ENCODE data around the gene RBMS3. TPM values are rescaled to one million over a fixed set of nuclear protein-coding genes. Genes with fewer than 3 reads are reported as not detected.
A peak's percentile ranks its signal among the peaks of the same experiment; 100 is the strongest.

The RBMS3 gene
- total and polyA plus RNA-seq, 2 experiments from 2014 or later: 34.9 to 37.1 TPM

DNA sequence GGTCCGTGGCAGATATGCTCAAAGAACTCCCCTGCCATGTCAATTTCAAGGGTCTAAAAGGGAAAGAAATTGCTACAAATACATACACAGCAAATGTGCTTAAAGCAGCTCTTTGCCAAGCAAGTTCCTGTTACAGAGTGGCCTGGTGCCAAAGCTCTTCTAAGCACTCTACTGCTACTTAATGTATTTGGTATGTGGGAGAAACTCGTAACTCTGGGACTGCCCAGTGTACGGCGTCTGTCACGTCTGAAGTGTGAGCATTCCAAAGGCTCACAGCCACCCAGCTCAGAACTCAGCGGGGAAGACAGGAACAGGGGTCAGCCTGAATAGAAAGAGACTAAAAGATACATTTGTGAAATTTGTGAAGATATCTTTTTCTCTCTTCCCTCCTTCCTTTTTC lies 54.6 kb downstream of the RBMS3 start:
- Histone ChIP-seq H3K9me2 (replicated peaks; ENCODE audit: insufficient read depth) (no peaks in the 10 kb centered on the region), H3K36me3 (replicated peaks; ENCODE audit: insufficient read depth, low read depth) (no peaks in the 10 kb centered on the region), H2AFZ (peak overlapping the region; percentile 17), H3K4me1 (ENCODE audit: insufficient read depth) (peaks cover 25% of the 10 kb centered on the region), H3K4me2 (peak overlapping the region; percentile 66), H3K27me3 (no peaks in the 10 kb centered on the region), H3K9me3 (ENCODE audit: low read depth) (no peaks in the 10 kb centered on the region), H3K27ac (peak overlapping the region; percentile 88), H3K79me2 (peaks cover 61% of the 10 kb centered on the region), H4K20me1 (ENCODE audit: insufficient read depth, poor library complexity, severe bottlenecking) (no peaks in the 10 kb centered on the region), H3K4me3 (no peak overlapping the region)
- 23% methylated on average over 6 of the region's 6 CpGs for WGBS (ENCODE audit: low lambda C conversion rate, missing lambda C conversion rate)
- TF ChIP-seq, protein P1, sequence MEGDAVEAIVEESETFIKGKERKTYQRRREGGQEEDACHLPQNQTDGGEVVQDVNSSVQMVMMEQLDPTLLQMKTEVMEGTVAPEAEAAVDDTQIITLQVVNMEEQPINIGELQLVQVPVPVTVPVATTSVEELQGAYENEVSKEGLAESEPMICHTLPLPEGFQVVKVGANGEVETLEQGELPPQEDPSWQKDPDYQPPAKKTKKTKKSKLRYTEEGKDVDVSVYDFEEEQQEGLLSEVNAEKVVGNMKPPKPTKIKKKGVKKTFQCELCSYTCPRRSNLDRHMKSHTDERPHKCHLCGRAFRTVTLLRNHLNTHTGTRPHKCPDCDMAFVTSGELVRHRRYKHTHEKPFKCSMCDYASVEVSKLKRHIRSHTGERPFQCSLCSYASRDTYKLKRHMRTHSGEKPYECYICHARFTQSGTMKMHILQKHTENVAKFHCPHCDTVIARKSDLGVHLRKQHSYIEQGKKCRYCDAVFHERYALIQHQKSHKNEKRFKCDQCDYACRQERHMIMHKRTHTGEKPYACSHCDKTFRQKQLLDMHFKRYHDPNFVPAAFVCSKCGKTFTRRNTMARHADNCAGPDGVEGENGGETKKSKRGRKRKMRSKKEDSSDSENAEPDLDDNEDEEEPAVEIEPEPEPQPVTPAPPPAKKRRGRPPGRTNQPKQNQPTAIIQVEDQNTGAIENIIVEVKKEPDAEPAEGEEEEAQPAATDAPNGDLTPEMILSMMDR (IDR thresholded peaks at IDR 0.05; ENCODE audit: poor library complexity): no peak
- TF ChIP-seq EZH2 (IDR thresholded peaks at IDR 0.05; ENCODE audit: borderline replicate concordance) (no peak), EZH2phosphoT487 (IDR thresholded peaks at IDR 0.05; ENCODE audit: low read depth, severe bottlenecking, unreplicated experiment) (no peak)
- peak; percentile 92 for DNase-seq (ENCODE audit: low spot score)

DNA sequence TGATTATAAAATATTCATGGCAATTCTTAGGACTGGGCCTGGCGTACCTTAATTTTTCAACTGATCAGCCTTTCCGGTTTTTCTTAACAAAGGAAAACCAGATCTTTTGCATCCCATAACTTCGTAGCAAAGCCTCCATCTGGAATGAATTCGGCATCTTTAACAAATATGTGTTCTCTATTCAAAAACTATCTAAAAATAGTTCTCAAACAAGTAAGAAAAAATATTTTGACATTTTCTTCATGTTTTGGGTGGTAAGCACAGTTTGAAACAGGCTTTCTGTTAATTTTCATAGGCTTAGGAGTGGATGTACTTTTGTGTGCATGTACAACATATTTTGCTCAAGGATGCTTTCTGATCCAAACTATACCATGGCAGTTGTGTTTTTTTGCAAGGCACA lies 55.1 kb downstream of the RBMS3 start:
- peaks cover 25% of the 10 kb centered on the region for H3K4me1 ChIP-seq (ENCODE audit: insufficient read depth)
- no peaks in the 10 kb centered on the region for H4K20me1 ChIP-seq (ENCODE audit: insufficient read depth, poor library complexity, severe bottlenecking)
- WGBS (ENCODE audit: low lambda C conversion rate, missing lambda C conversion rate): 58% methylated on average over 4 of the region's 4 CpGs
- H3K4me2 ChIP-seq: peak overlapping the region; percentile 66
- H3K36me3 ChIP-seq (replicated peaks; ENCODE audit: insufficient read depth, low read depth): no peaks in the 10 kb centered on the region
- no peaks in the 10 kb centered on the region for H3K9me2 ChIP-seq (replicated peaks; ENCODE audit: insufficient read depth)
- peak overlapping the region; percentile 17 for H2AFZ ChIP-seq
- no peaks in the 10 kb centered on the region for H3K9me3 ChIP-seq (ENCODE audit: low read depth)
- TF ChIP-seq, protein P1 (IDR thresholded peaks at IDR 0.05; ENCODE audit: poor library complexity): no peak
- TF ChIP-seq EZH2phosphoT487 (IDR thresholded peaks at IDR 0.05; ENCODE audit: low read depth, severe bottlenecking, unreplicated experiment): no peak
- no peak for TF ChIP-seq EZH2 (IDR thresholded peaks at IDR 0.05; ENCODE audit: borderline replicate concordance)
- no peak for DNase-seq (ENCODE audit: low spot score)
- H3K27me3 ChIP-seq: no peaks in the 10 kb centered on the region
- peaks cover 66% of the 10 kb centered on the region for H3K79me2 ChIP-seq
- H3K4me3 ChIP-seq: no peak overlapping the region
- H3K27ac ChIP-seq: peak overlapping the region; percentile 88

DNA sequence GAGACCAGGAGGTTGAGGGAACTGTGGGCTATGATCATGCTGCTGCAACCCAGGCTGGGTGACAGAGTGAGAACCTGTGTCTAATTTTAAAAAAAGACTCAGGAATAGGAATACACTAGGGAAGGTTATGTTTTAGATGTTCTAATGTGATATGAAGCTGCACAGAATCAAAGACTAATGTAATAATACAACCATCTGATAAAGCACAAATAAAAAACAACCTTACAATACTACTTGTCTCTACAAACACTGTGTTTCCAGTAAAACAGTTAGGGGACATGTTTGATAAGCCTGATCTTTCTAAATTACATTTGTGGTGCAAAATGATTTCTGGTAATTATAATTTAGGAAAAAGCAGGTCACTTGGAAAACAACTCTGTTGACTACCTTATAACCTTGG lies 56.7 kb downstream of the RBMS3 start:
- Histone ChIP-seq H3K9me3 (ENCODE audit: low read depth) (no peaks in the 10 kb centered on the region), H3K9me2 (replicated peaks; ENCODE audit: insufficient read depth) (no peaks in the 10 kb centered on the region), H3K4me1 (ENCODE audit: insufficient read depth) (peaks cover 21% of the 10 kb centered on the region), H3K27me3 (no peaks in the 10 kb centered on the region), H3K36me3 (replicated peaks; ENCODE audit: insufficient read depth, low read depth) (no peaks in the 10 kb centered on the region), H4K20me1 (ENCODE audit: insufficient read depth, poor library complexity, severe bottlenecking) (no peaks in the 10 kb centered on the region), H3K27ac (no peak overlapping the region), H3K79me2 (peaks cover 74% of the 10 kb centered on the region), H3K4me2 (no peak overlapping the region), H3K4me3 (no peak overlapping the region), H2AFZ (no peak overlapping the region)
- no peak for DNase-seq (ENCODE audit: low spot score)
- no peak for TF ChIP-seq EZH2phosphoT487 (IDR thresholded peaks at IDR 0.05; ENCODE audit: low read depth, severe bottlenecking, unreplicated experiment)
- no peak for TF ChIP-seq EZH2 (IDR thresholded peaks at IDR 0.05; ENCODE audit: borderline replicate concordance)
- TF ChIP-seq, protein P1 (IDR thresholded peaks at IDR 0.05; ENCODE audit: poor library complexity): no peak

DNA sequence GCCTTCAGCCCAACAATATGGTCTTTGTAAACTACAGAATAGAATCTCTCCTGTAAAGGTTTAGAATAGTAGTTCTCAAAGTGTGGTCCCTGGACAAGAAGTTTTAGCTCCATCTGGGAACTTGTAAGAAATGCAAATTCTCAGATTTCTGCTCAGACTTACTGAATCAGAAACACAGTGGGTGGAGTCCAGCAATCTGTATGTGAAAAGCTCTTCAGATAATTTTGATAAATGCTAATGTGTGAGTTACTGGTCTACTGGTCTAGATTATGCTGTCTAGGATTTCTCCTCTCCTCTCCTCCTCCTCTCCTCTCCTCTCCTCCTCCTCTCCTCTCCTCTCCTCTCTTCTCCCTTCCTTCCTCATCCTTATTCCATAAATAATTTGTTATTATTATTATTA lies 57.5 kb downstream of the RBMS3 start:
- Histone ChIP-seq H2AFZ (no peak overlapping the region), H4K20me1 (ENCODE audit: insufficient read depth, poor library complexity, severe bottlenecking) (no peaks in the 10 kb centered on the region), H3K9me2 (replicated peaks; ENCODE audit: insufficient read depth) (no peaks in the 10 kb centered on the region), H3K4me1 (ENCODE audit: insufficient read depth) (peaks cover 21% of the 10 kb centered on the region), H3K9me3 (ENCODE audit: low read depth) (no peaks in the 10 kb centered on the region), H3K27me3 (no peaks in the 10 kb centered on the region), H3K36me3 (replicated peaks; ENCODE audit: insufficient read depth, low read depth) (no peaks in the 10 kb centered on the region), H3K4me2 (no peak overlapping the region), H3K4me3 (no peak overlapping the region), H3K27ac (no peak overlapping the region), H3K79me2 (peaks cover 70% of the 10 kb centered on the region)
- DNase-seq (ENCODE audit: low spot score): no peak
- TF ChIP-seq, protein P1 (IDR thresholded peaks at IDR 0.05; ENCODE audit: poor library complexity): no peak
- TF ChIP-seq EZH2 (IDR thresholded peaks at IDR 0.05; ENCODE audit: borderline replicate concordance): no peak
- no peak for TF ChIP-seq EZH2phosphoT487 (IDR thresholded peaks at IDR 0.05; ENCODE audit: low read depth, severe bottlenecking, unreplicated experiment)

All from hepatocyte (in vitro differentiated cells).